Activated naive CD4-positive, alpha-beta T cell treated with anti-CD3 and anti-CD28 coated beads, Interleukin-2, amount 50 U/mL, for 72 hours (primary cell): Measurements from ENCODE around the gene ZNF850. TPM values are rescaled to one million over a fixed set of nuclear protein-coding genes. Genes with fewer than 3 reads are reported as not detected.

Experiments used
- total RNA-seq, 2 donors: library from RNA; stranded (reverse); gene quantifications; one replicate each; pipeline ENCODE4 v1.2.3, GENCODE V29; 2022

The ZNF850 gene
- total RNA-seq, 2 donors from 2014 or later, result 8.0 to 40.7 TPM

Other genes starting within 250 kb of the ZNF850 start
- gene ZNF260, start 244.5 kb downstream of the ZNF850 start, total RNA-seq, result 1 to 10 TPM; 6.0 to 6.3 TPM
- 10 to 100 TPM; 15.6 to 26.8 TPM for gene ZNF529, start 199.5 kb downstream of the ZNF850 start, total RNA-seq
- gene ZNF382, start 167.5 kb downstream of the ZNF850 start, total RNA-seq, result 10 to 100 TPM in 1 of 2 donors, 1 to 10 TPM in 1; 3.8 to 13.0 TPM
- 1 to 10 TPM; 3.2 to 4.8 TPM for gene ZNF461, start 106.0 kb downstream of the ZNF850 start, total RNA-seq
- gene ZNF567, start 85.2 kb downstream of the ZNF850 start, total RNA-seq, result 1 to 10 TPM; 5.4 to 7.4 TPM
- gene ZNF790, start 65.6 kb upstream of the ZNF850 start, total RNA-seq, result 1 to 10 TPM; 4.6 to 8.0 TPM
- gene ZNF345, start 78.1 kb upstream of the ZNF850 start, total RNA-seq, result 1 to 10 TPM; 4.3 to 5.7 TPM
- 1 to 10 TPM; 3.4 to 4.9 TPM for gene ZNF829, start 143.5 kb upstream of the ZNF850 start, total RNA-seq
- 1 to 10 TPM; 4.5 to 8.9 TPM for gene ZNF568, start 143.5 kb upstream of the ZNF850 start, total RNA-seq